ENCODE results near the gene INPP5D. TPM values are rescaled to one million over a fixed set of nuclear protein-coding genes. Genes with fewer than 3 reads are reported as not detected.

The INPP5D gene
- total and polyA plus RNA-seq, 2 donors (not counting 1 experiment from before 2014, with no cell fraction given), result 0.01 to 0.33 TPM

GRCh38 chr2:233135421-233135820, 75.3 kb downstream of the INPP5D start:
- TF ChIP-seq EZH2 (IDR thresholded peaks at IDR 0.05; ENCODE audit: low read length, missing control alignments) (no peak), CTCF (conservative IDR thresholded peaks at IDR 0.05 in 1 of 2, IDR thresholded peaks at IDR 0.05 in 1 of 2; ENCODE audit: low read depth in 1 of 2, low read length in 2 of 2) (no peak)
- DNase-seq (ENCODE audit: low read depth in 2 of 2), result no peak

GRCh38 chr2:233137040-233137439, 76.9 kb downstream of the INPP5D start:
- TF ChIP-seq CTCF (conservative IDR thresholded peaks at IDR 0.05 in 1 of 2, IDR thresholded peaks at IDR 0.05 in 1 of 2; ENCODE audit: low read depth in 1 of 2, low read length in 2 of 2) (no peak), EZH2 (IDR thresholded peaks at IDR 0.05; ENCODE audit: low read length, missing control alignments) (no peak)
- no peaks in the 10 kb centered on the region for H3K27me3 ChIP-seq (ENCODE audit: control insufficient read depth, insufficient read depth, low read length)
- no peak overlapping the region for H3K4me2 ChIP-seq (ENCODE audit: extremely low read depth, insufficient read depth, low read length)
- DNase-seq (ENCODE audit: low read depth in 2 of 2), result no peak
- H4K20me1 ChIP-seq (ENCODE audit: control insufficient read depth, extremely low read depth, insufficient read depth, low read length), result no peaks in the 10 kb centered on the region
- no peak overlapping the region for H3K9ac ChIP-seq (ENCODE audit: insufficient read depth, low read length)
- no peaks in the 10 kb centered on the region for H3K79me2 ChIP-seq (ENCODE audit: control insufficient read depth, insufficient read depth, low read length)
- H3K27ac ChIP-seq (ENCODE audit: insufficient read depth, low read length), result no peak overlapping the region
- H3K9me3 ChIP-seq (ENCODE audit: control insufficient read depth, insufficient read depth, low read depth, low read length), result no peaks in the 10 kb centered on the region
- H3K4me1 ChIP-seq (ENCODE audit: control insufficient read depth, extremely low read depth, insufficient read depth, low read length), result no peaks in the 10 kb centered on the region
- H2AFZ ChIP-seq (ENCODE audit: low read length), result no peak overlapping the region
- H3K36me3 ChIP-seq (ENCODE audit: control insufficient read depth, insufficient read depth, low read length), result no peaks in the 10 kb centered on the region
- no peak overlapping the region for H3K4me3 ChIP-seq (replicated peaks in 1 of 4; ENCODE audit: control extremely low read depth in 1 of 4, insufficient read depth in 1 of 4, low read depth in 3 of 4, low read length in 4 of 4)

More at GRCh38 chr2:233135421-233135820, 75.3 kb downstream of the INPP5D start:
- Histone ChIP-seq H2AFZ (ENCODE audit: low read length) (no peak overlapping the region), H3K9me3 (ENCODE audit: control insufficient read depth, insufficient read depth, low read depth, low read length) (no peaks in the 10 kb centered on the region), H3K4me1 (ENCODE audit: control insufficient read depth, extremely low read depth, insufficient read depth, low read length) (no peaks in the 10 kb centered on the region), H3K79me2 (ENCODE audit: control insufficient read depth, insufficient read depth, low read length) (no peaks in the 10 kb centered on the region), H3K4me3 (replicated peaks in 1 of 4; ENCODE audit: control extremely low read depth in 1 of 4, insufficient read depth in 1 of 4, low read depth in 3 of 4, low read length in 4 of 4) (no peak overlapping the region), H3K4me2 (ENCODE audit: extremely low read depth, insufficient read depth, low read length) (no peak overlapping the region), H3K27ac (ENCODE audit: insufficient read depth, low read length) (no peak overlapping the region), H3K9ac (ENCODE audit: insufficient read depth, low read length) (no peak overlapping the region), H3K27me3 (ENCODE audit: control insufficient read depth, insufficient read depth, low read length) (no peaks in the 10 kb centered on the region), H3K36me3 (ENCODE audit: control insufficient read depth, insufficient read depth, low read length) (no peaks in the 10 kb centered on the region), H4K20me1 (ENCODE audit: control insufficient read depth, extremely low read depth, insufficient read depth, low read length) (no peaks in the 10 kb centered on the region)

- no peaks in the 10 kb centered on the region for H3K27me3 ChIP-seq (ENCODE audit: control insufficient read depth, insufficient read depth, low read length)
- H3K9ac ChIP-seq (ENCODE audit: insufficient read depth, low read length), result no peak overlapping the region
- no peak for DNase-seq (ENCODE audit: low read depth in 2 of 2)
- no peaks in the 10 kb centered on the region for H3K9me3 ChIP-seq (ENCODE audit: control insufficient read depth, insufficient read depth, low read depth, low read length)
- H3K4me3 ChIP-seq (replicated peaks in 1 of 4; ENCODE audit: control extremely low read depth in 1 of 4, insufficient read depth in 1 of 4, low read depth in 3 of 4, low read length in 4 of 4), result no peak overlapping the region
- no peaks in the 10 kb centered on the region for H3K4me1 ChIP-seq (ENCODE audit: control insufficient read depth, extremely low read depth, insufficient read depth, low read length)
- H2AFZ ChIP-seq (ENCODE audit: low read length), result no peak overlapping the region
- H3K79me2 ChIP-seq (ENCODE audit: control insufficient read depth, insufficient read depth, low read length), result no peaks in the 10 kb centered on the region
- H4K20me1 ChIP-seq (ENCODE audit: control insufficient read depth, extremely low read depth, insufficient read depth, low read length), result no peaks in the 10 kb centered on the region
- TF ChIP-seq CTCF (conservative IDR thresholded peaks at IDR 0.05 in 1 of 2, IDR thresholded peaks at IDR 0.05 in 1 of 2; ENCODE audit: low read depth in 1 of 2, low read length in 2 of 2), result no peak
- no peak for TF ChIP-seq EZH2 (IDR thresholded peaks at IDR 0.05; ENCODE audit: low read length, missing control alignments)
- H3K4me2 ChIP-seq (ENCODE audit: extremely low read depth, insufficient read depth, low read length), result no peak overlapping the region
- no peak overlapping the region for H3K27ac ChIP-seq (ENCODE audit: insufficient read depth, low read length)
- no peaks in the 10 kb centered on the region for H3K36me3 ChIP-seq (ENCODE audit: control insufficient read depth, insufficient read depth, low read length)
These were observed 80.0 kb downstream of the INPP5D start for GRCh38 chr2:233140077-233140585.

All from fibroblast of lung (primary cell).